GM13977 (cell line): ENCODE measurements around the gene ADORA2A.

ENCODE experiments used
- DNase-seq: peaks from one replicate; pipeline ENCODE4 v3.0.0; 2012; ENCODE audit warnings: low spot score
- in situ Hi-C: fragments of 300-500 bp; cut with MboI; formaldehyde crosslinking; loops from one replicate; pipeline ENCODE4 v1.12.0; 2022; ENCODE audit warnings: low sequenced_read_pairs, low pct_unique_long_range_greater_than_20kb, mixed read lengths, inconsistent platforms; ENCODE audit not compliant: unreplicated experiment
- TF ChIP-seq, protein P1 (sequence below): IDR thresholded peaks from 2 replicates; pipeline ENCODE4 v1.5.1; 2012; ENCODE audit warnings: mild to moderate bottlenecking, control low read depth; ENCODE audit not compliant: insufficient read depth; ENCODE audit errors: extremely low read depth, missing control alignments

Gene ADORA2A

DNA sequence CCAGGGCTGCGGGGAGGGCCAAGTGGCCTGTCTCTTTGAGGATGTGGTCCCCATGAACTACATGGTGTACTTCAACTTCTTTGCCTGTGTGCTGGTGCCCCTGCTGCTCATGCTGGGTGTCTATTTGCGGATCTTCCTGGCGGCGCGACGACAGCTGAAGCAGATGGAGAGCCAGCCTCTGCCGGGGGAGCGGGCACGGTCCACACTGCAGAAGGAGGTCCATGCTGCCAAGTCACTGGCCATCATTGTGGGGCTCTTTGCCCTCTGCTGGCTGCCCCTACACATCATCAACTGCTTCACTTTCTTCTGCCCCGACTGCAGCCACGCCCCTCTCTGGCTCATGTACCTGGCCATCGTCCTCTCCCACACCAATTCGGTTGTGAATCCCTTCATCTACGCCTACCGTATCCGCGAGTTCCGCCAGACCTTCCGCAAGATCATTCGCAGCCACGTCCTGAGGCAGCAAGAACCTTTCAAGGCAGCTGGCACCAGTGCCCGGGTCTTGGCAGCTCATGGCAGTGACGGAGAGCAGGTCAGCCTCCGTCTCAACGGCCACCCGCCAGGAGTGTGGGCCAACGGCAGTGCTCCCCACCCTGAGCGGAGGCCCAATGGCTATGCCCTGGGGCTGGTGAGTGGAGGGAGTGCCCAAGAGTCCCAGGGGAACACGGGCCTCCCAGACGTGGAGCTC is 13.5 kb downstream of the ADORA2A start:
- DNase-seq, result peak; percentile 11
- in situ Hi-C loops, result no loop called here

DNA sequence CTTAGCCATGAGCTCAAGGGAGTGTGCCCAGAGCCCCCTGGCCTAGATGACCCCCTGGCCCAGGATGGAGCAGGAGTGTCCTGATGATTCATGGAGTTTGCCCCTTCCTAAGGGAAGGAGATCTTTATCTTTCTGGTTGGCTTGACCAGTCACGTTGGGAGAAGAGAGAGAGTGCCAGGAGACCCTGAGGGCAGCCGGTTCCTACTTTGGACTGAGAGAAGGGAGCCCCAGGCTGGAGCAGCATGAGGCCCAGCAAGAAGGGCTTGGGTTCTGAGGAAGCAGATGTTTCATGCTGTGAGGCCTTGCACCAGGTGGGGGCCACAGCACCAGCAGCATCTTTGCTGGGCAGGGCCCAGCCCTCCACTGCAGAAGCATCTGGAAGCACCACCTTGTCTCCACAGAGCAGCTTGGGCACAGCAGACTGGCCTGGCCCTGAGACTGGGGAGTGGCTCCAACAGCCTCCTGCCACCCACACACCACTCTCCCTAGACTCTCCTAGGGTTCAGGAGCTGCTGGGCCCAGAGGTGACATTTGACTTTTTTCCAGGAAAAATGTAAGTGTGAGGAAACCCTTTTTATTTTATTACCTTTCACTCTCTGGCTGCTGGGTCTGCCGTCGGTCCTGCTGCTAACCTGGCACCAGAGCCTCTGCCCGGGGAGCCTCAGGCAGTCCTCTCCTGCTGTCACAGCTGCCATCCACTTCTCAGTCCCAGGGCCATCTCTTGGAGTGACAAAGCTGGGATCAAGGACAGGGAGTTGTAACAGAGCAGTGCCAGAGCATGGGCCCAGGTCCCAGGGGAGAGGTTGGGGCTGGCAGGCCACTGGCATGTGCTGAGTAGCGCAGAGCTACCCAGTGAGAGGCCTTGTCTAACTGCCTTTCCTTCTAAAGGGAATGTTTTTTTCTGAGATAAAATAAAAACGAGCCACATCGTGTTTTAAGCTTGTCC is 14.3 kb downstream of the ADORA2A start:
- TF ChIP-seq, protein P1, sequence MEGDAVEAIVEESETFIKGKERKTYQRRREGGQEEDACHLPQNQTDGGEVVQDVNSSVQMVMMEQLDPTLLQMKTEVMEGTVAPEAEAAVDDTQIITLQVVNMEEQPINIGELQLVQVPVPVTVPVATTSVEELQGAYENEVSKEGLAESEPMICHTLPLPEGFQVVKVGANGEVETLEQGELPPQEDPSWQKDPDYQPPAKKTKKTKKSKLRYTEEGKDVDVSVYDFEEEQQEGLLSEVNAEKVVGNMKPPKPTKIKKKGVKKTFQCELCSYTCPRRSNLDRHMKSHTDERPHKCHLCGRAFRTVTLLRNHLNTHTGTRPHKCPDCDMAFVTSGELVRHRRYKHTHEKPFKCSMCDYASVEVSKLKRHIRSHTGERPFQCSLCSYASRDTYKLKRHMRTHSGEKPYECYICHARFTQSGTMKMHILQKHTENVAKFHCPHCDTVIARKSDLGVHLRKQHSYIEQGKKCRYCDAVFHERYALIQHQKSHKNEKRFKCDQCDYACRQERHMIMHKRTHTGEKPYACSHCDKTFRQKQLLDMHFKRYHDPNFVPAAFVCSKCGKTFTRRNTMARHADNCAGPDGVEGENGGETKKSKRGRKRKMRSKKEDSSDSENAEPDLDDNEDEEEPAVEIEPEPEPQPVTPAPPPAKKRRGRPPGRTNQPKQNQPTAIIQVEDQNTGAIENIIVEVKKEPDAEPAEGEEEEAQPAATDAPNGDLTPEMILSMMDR, result no peak
- DNase-seq, result peak; percentile 13
- in situ Hi-C loops, result no loop called here

More for the DNA sequence above, 13.5 kb downstream of the ADORA2A start:
- TF ChIP-seq, protein P1, result no peak

DNA sequence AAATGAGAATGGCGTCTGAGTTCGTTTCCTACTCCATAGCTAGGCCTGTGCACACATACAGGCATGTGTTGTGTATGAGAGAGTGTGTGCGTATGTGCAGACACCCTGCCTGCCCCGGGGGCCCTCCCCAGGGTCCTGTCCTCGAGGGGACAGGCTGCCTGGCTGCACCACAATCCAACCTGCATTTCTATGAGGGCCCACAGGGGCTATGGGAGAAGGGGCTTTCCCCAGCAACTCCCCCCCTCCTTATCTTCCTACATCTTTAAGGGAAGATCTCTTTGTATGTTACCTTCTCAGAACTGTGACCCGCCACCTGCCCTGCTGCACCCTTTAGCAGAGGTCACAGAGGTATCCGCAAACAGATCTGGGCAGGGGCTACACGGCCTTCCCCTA is 14.9 kb downstream of the ADORA2A start:
- TF ChIP-seq, protein P1, result no peak
- in situ Hi-C loops, result no loop called here
- no peak for DNase-seq

DNA sequence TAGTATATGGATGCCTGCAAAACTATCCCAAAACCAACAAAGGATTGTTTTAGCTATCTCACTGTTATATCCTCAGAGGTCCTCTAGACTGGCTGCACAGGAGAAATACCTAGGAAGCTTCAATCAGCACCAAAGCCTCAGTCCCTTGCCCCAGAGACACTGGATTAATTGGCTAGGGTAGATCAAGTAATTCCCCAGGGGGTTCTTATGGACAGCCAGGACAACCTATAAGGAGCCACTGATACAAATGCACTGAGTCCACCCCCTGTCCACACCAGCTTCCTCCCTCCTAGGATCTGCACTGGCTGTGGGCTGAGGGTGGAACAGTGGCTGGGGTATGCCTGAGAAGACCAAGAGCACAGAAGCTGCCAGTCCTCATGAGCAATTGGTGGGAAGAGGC is 16.3 kb downstream of the ADORA2A start:
- TF ChIP-seq, protein P1, result no peak
- in situ Hi-C loops, result no loop called here

DNA sequence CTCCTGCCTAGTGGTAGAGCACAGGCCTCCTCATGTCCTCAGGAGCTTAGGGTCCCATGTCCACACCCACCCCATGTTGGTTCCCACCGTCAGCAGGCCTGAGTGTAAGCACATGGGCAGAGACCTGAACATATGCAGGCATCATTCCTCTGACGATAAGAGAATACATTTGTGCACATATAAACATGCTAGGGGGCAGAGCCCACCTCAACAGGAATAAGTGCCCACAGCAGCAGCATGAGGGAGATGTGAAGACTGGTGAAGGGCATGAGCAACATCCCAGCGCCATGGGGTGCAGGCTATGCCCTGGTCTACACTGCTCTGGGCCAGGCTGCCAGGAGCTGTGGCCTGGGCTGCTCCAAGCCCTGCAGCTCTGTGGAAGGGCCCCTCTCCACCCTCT is 16.9 kb downstream of the ADORA2A start:
- TF ChIP-seq, protein P1, result no peak
- in situ Hi-C loops, result no loop called here
- no peak for DNase-seq

More for the DNA sequence above, 16.3 kb downstream of the ADORA2A start:
- no peak for DNase-seq

DNA sequence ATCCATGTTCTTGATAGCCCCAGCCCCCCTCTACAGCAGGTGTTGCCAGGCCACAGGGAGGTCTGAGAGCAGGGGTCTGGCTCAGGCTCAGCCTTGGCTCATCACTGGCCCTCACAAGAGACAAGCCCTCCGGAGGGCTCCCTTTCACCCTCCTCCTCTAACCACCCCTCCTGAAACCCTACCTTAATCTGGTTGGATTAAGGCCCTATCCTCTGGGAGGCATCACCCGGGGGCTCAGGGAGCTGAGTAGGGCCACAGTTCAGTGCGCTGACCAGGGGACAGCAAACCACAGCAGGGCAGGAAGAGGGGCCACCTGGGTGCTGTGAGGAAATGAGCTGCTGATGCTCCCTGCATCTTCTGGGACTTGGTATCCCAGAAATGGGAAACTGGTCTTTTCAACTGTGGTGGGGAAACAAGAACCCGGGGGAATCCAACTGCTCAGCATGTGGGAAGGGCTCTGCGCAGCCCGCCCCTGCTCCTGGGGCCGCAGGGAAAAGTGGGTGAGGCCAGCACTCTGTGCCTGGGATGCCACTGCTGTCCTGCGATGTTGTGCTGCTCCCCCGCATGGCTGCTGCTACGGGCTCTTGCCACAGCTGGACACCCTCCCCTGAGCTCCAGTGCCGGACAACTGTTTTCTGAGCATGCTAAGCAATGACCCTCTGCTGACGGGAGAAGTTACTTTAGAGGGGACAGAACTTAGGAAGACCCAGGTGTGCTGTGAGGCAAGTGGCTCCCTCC is 17.5 kb downstream of the ADORA2A start:
- TF ChIP-seq, protein P1, result no peak
- in situ Hi-C loops, result no loop called here
- DNase-seq, result no peak
